ENCODE results near the gene FAM50B.

DNA sequence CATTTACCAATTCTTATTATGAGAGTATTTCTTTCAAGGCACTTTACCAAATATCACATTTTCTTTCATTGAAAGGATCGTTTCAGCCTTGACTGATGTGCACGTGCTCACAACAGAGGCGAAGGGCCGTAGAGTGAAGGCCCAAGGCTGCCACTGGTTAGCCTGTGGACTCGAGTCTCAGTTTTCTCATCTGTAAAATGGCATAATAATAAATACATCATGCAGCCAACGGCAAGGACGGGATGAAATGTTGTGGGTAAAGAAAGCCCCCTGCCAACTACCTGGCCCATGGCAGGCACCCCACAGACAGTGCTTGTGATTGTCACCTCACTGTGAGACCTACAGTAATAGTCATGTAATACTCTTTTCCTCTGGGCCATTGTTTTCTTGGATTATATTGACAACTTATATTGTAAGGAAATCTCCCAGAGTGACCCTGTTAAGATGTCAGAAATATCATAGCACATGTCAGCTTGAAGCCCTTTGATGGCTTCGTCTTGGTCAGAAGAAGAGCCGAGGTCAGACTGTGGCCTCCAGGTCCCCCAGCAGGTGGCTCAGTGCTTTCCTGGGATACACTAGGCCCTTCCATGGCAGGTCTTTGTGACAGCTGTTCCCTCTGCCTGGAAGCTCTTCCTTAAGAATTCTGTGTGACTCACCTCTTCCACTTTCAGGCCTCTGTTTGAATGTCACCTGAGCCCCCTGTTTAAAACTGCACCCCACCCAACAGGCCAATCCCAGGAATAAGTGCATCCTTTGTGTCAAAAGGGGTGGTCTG, 36.3 kb downstream of the FAM50B start:
- TF ChIP-seq, protein P1, sequence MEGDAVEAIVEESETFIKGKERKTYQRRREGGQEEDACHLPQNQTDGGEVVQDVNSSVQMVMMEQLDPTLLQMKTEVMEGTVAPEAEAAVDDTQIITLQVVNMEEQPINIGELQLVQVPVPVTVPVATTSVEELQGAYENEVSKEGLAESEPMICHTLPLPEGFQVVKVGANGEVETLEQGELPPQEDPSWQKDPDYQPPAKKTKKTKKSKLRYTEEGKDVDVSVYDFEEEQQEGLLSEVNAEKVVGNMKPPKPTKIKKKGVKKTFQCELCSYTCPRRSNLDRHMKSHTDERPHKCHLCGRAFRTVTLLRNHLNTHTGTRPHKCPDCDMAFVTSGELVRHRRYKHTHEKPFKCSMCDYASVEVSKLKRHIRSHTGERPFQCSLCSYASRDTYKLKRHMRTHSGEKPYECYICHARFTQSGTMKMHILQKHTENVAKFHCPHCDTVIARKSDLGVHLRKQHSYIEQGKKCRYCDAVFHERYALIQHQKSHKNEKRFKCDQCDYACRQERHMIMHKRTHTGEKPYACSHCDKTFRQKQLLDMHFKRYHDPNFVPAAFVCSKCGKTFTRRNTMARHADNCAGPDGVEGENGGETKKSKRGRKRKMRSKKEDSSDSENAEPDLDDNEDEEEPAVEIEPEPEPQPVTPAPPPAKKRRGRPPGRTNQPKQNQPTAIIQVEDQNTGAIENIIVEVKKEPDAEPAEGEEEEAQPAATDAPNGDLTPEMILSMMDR (conservative IDR thresholded peaks at IDR 0.05; ENCODE audit: low read length), result peak; percentile 36; the same call in 1 of the 2 replicates
- TF ChIP-seq EZH2phosphoT487 (IDR thresholded peaks at IDR 0.05; ENCODE audit: borderline replicate concordance), result no peak
